AG08395 (cell line): ENCODE data around the gene BTRC.
"Not testable (repeated sequence)": the region's sequence is repeated elsewhere in the genome, so short reads cannot be mapped to it uniquely, and the experiment has no call there.

Experiments
- DNase-seq: peaks from one replicate; pipeline ENCODE4 v3.0.0; 2012; ENCODE audit warnings: mixed read lengths, low spot score

The BTRC gene

GRCh38 chr10:101386659-101387259 is 32.8 kb downstream of the BTRC start:
- DNase-seq, result no peak

DNA sequence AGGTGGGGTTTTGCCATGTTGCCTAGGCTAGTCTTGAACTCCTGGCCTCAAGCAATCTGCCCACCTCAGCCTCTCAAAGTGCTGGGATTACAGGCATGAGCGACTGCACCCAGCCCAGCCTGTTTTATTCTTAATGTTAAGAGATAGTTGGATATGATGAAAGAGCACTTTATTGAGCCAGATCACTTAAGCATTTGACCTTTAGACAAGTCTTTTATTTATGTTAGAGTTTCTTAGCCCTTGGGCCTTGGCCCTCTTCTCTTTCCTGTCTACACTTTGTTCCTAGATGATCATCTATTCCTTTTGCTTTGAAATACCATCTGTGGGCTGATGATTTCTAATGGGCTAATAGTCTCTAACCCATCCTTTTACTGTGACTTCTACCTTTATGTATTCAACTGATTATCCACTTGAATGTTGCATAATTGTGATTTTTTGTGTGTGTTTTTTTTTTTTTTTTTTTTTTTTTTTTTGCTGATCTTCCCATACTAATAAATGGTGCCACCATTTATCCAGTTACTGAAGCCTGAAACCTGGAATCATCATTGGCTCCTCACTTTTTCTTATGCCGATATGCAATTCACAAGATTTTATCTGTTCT is 34.8 kb downstream of the BTRC start:
- DNase-seq, result no peak

DNA sequence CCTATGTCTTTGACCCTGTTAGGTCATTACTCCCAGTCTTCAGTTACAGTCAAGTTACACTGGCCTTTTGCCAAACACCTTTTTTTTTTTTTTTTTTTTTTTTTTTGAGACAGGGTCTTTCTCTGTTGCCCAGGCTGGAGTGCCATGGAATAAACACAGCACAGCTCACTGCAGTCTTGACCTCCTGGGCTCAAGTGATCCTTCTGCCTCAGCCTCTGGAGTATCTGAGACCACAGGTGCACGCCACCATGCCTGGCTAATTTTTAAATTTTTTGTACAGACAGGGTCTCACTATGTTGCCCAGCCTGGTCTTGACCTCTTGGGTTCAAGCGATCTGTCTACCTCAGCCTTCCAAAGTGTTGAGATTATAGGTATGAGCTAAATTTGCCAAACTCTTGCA is 35.6 kb downstream of the BTRC start:
- not testable (repeated sequence) for DNase-seq

DNA sequence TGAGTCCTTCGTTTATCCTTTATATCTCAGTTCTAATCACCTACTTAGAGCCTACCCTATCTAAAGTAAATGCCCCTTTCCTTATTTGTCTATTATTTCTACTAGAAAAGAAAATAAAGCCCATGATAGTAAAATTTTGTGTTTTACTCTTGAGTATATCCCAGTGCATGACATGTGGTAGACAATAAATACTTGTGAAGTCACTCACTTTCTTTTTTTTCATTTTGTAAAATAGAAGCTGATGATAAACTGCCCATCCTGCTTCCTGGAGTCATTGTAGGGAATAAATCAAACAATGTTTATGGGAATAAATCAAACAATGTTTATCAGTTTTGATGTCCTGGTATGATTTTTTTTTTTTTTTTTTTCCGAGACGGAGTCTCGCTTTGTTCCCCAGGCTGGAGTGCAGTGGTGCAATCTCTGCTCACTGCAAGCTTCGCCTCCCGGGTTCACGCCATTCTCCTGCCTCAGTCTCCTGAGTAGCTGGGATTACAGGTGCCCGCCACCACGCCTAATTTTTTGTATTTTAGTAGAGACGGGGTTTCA is 36.1 kb downstream of the BTRC start:
- no peak for DNase-seq

- DNase-seq, result no peak
Measured at GRCh38 chr10:101393378-101393777, 39.4 kb downstream of the BTRC start.

GRCh38 chr10:101394524-101395133 is 40.7 kb downstream of the BTRC start:
- DNase-seq, result no peak

DNA sequence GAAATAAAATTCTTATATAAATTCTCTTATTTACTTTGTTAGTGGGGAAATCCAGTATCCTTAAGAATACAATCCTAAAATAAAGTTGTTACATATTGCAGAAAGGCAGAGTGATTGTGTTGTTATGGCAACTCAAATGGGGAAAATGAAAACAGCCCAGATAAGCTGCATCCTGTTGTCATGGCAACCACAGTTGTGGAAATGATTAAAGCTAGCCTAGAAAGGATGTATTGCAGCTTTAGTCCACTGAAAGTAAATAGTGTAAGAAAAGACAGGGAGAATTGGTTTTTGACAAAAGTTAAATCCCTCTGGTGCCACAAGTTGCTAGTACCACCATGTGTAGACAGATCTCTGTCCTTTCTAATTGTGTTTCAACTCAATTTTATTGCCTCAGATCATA is 43.2 kb downstream of the BTRC start:
- DNase-seq, result peak; percentile 63

GRCh38 chr10:101400585-101400984 is 46.6 kb downstream of the BTRC start:
- DNase-seq, result no peak

DNA sequence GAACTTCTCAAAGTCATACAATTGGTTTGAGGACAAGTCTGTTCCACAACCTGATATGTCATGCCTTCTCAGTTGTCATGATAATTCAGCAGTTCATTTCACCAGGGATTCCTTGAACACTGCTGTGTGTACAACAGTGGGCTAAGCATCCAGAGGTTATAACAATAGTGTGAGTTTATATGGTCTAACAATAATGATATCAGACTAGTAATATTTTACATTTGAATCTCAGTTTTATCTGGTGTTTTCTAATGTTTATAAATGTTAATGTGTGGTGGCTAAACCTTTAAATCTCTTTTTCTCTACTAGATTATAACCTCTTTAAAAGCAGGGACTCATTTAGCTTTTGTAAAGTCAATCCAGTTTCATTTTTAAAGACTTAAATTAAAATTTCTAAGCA is 48.7 kb downstream of the BTRC start:
- DNase-seq, result no peak

DNA sequence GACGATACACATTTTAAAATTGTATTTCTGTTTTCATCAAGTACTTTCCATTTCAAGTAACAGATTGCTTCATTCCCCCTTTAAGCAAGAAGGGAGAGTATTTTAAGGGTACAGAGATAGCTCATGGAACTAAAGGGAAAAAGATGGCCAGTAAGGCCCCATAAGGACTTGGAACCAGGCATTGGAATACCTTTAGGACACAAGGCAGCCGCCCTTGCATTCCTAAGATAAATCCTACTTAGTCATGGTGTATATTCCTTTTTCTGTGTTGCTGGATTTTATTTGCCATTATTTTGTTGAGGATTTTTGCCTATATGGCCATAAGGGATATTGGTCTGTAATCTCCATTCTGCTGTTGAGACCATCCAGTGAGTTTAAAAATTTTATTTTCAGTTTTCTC is 49.2 kb downstream of the BTRC start:
- DNase-seq, result no peak

- DNase-seq, result no peak
Measured at GRCh38 chr10:101405001-101405400, 51.0 kb downstream of the BTRC start.

DNA sequence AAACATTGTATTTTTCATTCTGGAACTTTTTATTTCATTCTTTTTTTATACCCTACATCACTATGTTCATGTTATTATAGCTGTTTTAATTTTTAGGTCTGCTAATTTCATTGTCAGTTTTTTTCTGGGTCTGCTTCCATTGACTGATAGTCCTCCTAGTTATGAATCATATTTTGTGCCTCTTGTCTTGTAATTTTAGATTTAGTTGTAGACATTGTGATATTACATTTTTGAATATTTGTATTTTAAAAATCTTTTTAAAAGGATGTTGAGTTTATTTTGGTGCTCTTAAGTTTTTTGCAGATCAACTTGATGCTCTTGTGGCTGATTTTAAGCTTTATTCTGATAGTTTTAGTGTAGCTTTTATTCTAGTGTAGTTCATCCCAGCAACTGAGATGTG is 57.6 kb downstream of the BTRC start:
- DNase-seq, result no peak

DNA sequence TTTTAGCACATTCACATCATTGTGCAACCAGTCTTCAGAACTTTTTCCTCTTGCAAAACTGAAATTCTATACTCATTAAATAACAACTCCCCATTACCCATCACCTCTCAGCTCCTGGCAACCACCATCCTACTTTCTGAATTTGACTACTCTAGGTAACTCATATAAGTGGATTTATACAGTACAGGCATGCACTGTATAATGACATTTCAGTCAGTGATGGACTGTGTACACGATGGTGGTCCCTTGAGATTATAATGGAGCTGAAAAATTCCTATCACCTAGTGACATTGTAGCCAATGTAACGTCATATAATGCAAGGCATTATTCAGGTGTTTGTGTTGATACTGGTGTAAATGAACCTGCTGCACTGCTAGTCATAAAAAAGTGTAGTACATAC is 60.1 kb downstream of the BTRC start:
- DNase-seq, result no peak

DNA sequence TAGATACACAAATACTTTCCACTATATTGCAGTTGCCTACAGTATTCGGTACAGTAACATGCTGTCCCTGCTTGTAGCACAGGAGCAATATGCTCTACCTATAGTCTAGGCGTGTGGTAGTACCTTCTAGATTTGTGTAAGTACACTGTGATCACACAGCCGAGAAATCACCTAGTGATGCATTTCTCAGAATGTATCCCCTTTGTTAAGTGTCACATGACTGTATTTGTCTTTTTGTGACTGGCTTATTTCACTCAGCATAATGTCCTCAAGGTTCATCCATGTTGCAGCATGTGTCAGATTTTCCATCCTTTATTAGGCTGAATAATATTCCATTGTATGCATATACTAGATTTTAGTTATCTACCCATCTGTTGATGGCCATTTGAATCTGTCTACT is 61.9 kb downstream of the BTRC start:
- no peak for DNase-seq

DNA sequence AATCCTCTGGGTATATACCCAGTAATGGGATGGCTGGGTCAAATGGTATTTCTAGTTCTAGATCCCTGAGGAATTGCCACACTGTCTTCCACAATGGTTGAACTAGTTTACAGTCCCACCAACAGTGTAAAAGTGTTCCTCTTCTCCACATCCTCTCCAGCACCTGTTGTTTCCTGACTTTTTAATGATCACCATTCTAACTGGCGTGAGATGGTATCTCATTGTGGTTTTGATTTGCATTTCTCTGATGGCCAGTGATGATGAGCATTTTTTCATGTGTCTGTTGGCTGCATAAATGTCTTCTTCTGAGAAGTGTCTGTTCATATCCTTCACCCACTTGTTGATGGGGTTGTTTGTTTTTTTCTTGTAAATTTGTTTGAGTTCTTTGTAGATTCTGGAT is 68.0 kb downstream of the BTRC start:
- not testable (repeated sequence) for DNase-seq

DNA sequence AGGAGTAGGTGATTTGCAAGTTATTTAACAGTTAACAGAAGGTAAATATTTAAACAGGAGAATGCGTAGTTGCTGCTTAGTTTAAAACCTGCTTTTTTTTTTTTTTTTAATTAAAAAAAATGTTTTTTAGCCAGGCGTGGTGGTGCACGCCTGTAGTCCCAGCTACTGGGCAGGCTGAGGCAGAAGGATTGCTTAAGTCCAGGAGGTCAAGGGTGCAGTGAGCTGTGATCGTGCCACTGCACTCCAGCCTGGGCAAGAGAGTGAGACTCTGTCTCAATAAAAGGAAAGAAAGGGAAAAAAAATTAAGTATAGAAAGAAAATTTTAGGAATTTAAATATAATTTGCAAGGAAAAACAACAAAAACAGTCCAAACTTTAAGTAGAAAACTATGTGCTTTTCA is 71.6 kb downstream of the BTRC start:
- DNase-seq, result no peak

- no peak for DNase-seq
Measured at GRCh38 chr10:101428036-101428435, 74.1 kb downstream of the BTRC start.

- no peak for DNase-seq
Measured at GRCh38 chr10:101429423-101429822, 75.5 kb downstream of the BTRC start.

GRCh38 chr10:101436302-101436701 is 82.3 kb downstream of the BTRC start:
- no peak for DNase-seq

DNA sequence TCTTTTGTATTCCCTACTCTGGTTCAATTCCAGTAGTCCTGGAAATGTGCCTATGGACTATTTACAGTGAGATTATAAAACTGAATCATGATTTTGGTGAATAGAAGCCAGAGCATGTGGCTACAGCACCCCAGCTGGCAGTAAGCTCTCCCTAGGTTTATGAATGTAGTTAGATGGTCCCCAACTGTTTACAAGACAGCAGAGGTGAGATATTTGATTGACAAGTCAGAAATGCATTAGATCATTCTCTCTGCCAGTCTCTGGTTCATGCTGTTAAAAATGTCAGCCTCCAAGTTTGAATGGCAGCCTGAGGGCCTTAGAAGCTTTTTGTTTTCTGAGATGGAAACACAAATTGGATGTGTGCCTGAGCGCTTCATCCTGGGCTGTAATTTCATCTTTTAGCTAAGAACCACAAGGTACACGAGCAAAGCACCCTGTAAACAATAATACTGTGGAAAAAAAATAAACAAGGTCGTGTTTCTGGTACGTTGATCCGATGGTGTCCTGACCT is 85.0 kb downstream of the BTRC start:
- no peak for DNase-seq

- peak; percentile 61 for DNase-seq
Measured at GRCh38 chr10:101441541-101442455, 87.8 kb downstream of the BTRC start.

GRCh38 chr10:101442456-101442800 is 88.5 kb downstream of the BTRC start:
- DNase-seq, result no peak
